Measurements from ENCODE around the gene RNASE7.

RNASE7 gene

DNA sequence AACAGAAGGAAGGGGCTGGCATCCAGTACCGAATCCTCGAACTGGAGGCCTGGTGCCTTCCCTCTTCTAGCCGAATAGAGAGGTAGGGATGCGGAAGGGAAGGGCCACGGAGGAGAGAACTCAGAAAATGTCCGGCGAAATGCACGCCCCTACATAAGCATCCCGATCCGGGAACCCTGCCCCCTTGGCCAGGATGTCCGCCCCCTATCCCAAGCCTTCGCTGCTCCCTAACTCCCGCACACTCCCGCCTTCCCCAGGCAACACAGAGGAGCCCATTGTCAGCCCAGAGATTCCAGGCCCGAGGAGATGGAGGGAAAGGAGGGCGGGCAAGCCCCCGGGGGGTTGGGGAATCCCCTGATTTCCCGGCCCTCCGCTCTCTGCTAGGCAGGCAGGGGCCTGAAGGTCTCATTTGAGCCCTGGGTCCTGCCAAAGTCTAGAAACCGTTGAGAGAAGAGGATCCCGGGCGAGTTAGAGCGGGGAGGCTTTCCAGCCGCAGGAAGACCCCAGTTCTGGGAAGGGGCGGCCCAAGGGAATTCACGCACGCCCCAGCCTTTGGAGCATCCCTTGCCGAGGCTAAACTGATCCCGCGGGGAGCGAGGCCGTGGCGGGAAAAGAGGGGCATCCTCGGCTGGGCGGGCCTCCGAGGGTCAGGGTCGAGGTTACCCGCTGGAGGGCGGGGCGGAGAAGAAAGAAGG lies 27.4 kb downstream of the RNASE7 start:
- no peak for DNase-seq

DNA sequence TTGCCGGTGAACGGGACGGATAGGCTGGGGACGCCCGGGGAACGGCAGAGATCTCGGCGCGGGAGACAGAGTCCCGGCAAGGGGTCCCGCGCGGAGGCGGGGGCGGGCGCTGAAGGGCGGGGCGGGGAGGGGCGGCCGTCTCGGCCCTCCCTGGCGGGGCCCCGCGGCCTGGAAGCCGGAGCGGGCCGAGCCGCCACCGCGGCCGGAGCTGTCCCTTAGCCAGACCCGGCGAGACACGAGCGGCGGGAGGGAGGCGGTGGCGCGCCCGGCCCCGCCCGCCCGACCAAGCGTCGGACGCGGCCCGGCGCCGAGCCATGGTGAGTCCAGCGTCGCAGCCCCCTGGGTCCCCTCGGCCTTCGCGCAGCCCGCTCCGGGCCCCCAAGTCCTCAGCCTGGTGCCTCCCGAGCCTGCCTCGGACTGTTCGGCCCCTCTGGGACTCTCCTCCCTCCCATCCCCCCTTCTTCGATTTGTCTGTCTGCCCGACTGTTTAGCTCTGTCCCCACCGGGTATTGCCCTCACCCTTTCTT lies 28.0 kb downstream of the RNASE7 start, which contains the start of gene ARHGEF40:
ARHGEF40 (plus strand) TSS at position 222 of the 527 bp plus-strand sequence; CDS start at position 315, 93 bp downstream.
- peak; percentile 30 for DNase-seq

DNA sequence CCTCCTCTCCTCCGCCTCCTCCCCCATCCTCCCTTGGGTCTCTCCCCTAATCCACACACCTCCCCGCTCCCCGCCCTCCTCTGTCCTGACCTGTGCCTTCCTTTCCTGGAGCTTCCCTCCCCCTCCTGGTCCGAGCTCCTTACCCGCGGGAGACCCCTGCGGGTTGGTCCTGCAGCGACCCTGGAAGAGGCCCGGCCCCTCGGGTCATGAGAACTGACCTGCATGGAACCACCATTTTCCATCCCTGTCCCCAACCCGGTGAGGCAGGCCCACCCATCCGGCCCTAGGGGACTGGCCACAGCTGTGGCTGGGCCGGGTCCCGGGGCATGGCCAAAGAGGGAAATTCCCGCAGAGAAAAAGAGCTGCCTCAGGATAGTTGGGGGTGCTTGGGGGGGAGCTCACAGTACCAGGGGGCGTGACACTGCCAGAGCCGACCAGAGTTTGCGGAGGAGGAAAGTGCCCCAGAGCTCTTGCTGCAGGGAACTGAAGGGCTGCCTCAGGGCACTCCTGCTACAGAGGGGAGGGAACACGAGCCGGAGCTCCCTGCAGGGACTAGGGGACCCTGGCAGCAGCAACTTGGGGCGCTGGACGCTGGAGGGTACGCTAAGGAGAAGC lies 28.6 kb downstream of the RNASE7 start:
- no peak for DNase-seq

- DNase-seq = peak; percentile 60
Observed at GRCh38 chr14:21071225-21072030, 29.3 kb downstream of the RNASE7 start.

DNA sequence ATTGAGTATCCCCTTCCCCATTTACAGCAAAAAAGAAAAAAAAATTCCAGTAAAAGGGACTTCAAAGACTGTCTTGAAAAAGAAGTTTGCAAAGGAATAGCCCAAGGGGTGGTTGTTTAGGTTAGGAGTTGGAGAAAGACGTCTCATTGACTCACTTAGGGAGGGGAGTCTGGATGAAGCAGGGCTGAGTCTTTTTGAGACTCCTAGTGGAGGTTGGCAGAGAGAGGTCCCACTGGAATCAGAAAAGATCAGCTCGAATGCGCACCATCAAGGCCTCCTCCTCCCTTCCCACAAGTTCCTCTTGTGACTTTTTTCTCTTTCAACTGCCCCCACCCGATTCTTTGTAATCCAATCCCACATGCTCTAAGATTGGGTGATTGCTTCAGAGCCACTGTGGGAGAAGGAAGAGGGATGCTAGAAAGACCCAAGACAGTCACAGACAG lies 29.9 kb downstream of the RNASE7 start:
- no peak for DNase-seq

- DNase-seq = no peak
Observed at GRCh38 chr14:21072781-21073339, 30.7 kb downstream of the RNASE7 start.

GRCh38 chr14:21073921-21074320 lies 31.8 kb downstream of the RNASE7 start:
- DNase-seq = no peak

GRCh38 chr14:21074398-21075272 lies 32.5 kb downstream of the RNASE7 start:
- no peak for DNase-seq

GRCh38 chr14:21075719-21076437 lies 33.7 kb downstream of the RNASE7 start:
- DNase-seq = no peak

DNA sequence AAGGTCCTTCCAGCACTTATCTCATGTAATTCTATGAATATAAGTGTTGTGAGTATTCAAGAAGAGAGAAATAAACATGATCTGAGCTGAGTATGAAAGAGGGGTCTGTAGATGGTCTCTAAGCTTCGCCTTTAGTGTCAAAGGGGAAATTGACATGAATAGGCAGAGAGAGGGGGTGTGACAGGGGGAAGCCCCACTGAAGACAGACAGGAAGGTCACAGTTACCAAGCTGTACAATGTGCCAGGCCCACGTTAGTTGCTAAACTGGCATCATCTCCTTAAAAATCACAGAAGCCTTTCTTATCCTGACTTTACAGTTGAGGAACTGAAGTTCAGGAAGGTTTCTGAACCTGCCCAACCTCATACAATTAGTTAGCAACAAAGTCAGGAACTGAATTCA lies 35.5 kb downstream of the RNASE7 start:
- no peak for DNase-seq

GRCh38 chr14:21078287-21078686 lies 36.1 kb downstream of the RNASE7 start:
- no peak for DNase-seq

DNA sequence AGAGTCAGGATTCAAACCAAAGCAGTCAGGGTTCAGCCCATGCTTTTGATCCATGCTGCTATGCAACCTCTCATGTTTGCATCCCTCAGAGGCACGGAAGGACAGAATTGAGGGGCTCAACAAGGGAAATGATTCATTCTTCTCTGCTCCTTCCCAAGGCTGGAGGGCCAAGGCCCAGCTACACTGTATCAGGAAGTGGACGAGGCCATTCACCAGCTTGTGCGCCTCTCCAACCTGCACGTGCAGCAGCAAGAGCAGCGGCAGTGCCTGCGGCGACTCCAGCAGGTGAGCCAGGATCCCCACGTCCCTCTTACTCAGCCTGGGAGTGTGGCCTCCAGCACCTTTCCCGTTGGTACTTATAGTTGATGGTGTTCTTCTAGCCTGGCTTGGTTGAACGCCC lies 36.6 kb downstream of the RNASE7 start:
- no peak for DNase-seq

DNA sequence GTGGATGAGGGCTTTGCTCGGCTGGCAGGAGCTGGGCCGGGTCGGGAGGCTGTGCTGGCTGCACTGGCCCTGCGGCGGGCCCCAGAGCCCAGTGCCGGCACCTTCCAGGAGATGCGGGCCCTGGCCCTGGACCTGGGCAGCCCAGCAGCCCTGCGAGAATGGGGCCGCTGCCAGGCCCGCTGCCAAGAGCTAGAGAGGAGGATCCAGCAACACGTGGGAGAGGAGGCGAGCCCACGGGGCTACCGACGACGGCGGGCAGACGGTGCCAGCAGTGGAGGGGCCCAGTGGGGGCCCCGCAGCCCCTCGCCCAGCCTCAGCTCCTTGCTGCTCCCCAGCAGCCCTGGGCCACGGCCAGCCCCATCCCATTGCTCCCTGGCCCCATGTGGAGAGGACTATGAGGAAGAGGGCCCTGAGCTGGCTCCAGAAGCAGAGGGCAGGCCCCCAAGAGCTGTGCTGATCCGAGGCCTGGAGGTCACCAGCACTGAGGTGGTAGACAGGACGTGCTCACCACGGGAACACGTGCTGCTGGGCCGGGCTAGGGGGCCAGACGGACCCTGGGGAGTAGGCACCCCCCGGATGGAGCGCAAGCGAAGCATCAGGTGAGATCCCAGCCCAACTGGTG lies 39.5 kb downstream of the RNASE7 start:
- DNase-seq = no peak

DNA sequence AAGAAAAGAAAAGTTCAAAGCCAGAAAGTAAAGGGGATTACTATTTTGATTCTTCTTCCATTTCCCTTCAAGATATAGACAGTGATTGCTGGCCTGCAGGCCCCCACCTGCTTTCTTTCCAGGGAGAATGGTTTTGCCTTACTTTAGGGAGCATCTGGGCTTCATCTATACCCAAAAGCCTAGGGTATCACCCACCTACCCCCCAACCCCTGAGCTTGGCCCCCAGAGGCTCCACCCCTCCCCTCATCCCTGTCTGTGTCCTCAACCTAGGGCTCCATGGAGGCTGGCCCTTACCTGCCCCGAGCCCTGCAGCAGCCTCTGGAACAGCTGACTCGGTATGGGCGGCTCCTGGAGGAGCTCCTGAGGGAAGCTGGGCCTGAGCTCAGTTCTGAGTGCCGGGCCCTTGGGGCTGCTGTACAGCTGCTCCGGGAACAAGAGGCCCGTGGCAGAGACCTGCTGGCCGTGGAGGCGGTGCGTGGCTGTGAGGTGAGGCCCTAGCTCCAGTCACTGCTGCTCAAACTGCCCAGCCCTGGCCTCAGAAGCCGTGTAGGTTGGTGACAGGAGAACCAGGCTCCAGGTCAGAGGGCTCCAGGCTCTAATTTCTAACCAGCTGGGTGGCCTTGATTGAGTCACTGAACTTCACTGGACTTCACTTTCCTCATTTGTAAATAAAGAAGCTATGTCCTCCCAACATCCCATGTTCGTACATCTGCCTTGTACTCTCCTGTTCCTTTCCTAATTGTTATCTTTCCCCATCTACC lies 41.6 kb downstream of the RNASE7 start:
- DNase-seq = no peak

DNA sequence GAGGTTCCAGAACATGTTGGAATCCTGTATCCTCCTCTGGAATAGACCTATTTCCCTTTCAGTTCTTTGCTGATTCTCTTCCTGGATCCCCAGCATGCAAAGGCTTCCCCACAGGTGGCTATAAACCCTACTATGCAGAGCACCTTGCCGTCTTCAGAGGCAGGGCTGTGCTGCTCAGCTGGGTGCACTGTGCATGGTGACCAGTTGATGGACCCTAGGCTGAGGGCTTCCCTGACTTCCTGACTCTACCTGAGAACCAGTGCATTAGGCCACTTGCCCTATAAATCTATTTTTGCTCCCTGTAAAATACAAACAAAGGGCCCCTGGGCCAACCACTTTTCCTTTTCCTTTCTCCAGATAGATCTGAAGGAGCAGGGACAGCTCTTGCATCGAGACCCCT lies 42.2 kb downstream of the RNASE7 start:
- DNase-seq = no peak

GRCh38 chr14:21084998-21085853 lies 43.1 kb downstream of the RNASE7 start:
- DNase-seq = no peak

GRCh38 chr14:21086908-21087293 lies 44.7 kb downstream of the RNASE7 start:
- DNase-seq = no peak

GRCh38 chr14:21087294-21088091 lies 45.3 kb downstream of the RNASE7 start:
- DNase-seq = no peak
